Muscle of leg (tissue), 11 donors: ENCODE results near the gene GRAMD1B. TPM values are rescaled to one million over a fixed set of nuclear protein-coding genes. Genes with fewer than 3 reads are reported as not detected.
"Not testable (repeated sequence)": the region's sequence is repeated elsewhere in the genome, so short reads cannot be mapped to it uniquely, and the experiment has no call there.

ENCODE experiments used
- DNase-seq: peaks from one replicate; pipeline ENCODE4 v3.0.0; 2013
- H3K27ac ChIP-seq: one replicate; pipeline ENCODE4 v1.5.1; 2013; ENCODE audit warnings: mild to moderate bottlenecking, low read length, control low read depth
- H3K27me3 ChIP-seq: one replicate; pipeline ENCODE4 v1.6.1; 2013; ENCODE audit warnings: low read length; ENCODE audit not compliant: control insufficient read depth, insufficient read depth
- H3K36me3 ChIP-seq: one replicate; pipeline ENCODE4 v1.6.1; 2013; ENCODE audit warnings: low read length; ENCODE audit not compliant: control insufficient read depth, insufficient read depth
- H3K4me1 ChIP-seq: one replicate; pipeline ENCODE4 v1.6.1; 2013; ENCODE audit warnings: low read length; ENCODE audit not compliant: control insufficient read depth, insufficient read depth
- H3K4me3 ChIP-seq: one replicate; pipeline ENCODE4 v1.5.1; 2013; ENCODE audit warnings: low read length, control low read depth
- H3K9me3 ChIP-seq: replicated peaks from 2 replicates; pipeline ENCODE4 v1.6.1; 2013; ENCODE audit warnings: low read depth, low read length; ENCODE audit not compliant: control insufficient read depth
- WGBS: methylation state at CpG from one replicate; pipeline ENCODE4 v1.1.5; 2013; ENCODE audit warnings: missing lambda C conversion rate; ENCODE audit not compliant: insufficient coverage; 5-methylcytosine and 5-hydroxymethylcytosine counted together
- polyA plus RNA-seq, 8 donors: library from polyadenylated mRNA; unstranded; fragments of 120-200 nt; gene quantifications; one replicate each; pipeline versions ENCODE4 v1.2.1 to v1.2.3, GENCODE V29; 2013; ENCODE audit warnings: inconsistent platforms in 1 of 8, low replicate concordance in 1 of 8; ENCODE audit not compliant: insufficient read length in 8 of 8, insufficient read depth in 1 of 8
- total RNA-seq: library from RNA; stranded (reverse); fragments of 120-200 nt; gene quantifications from one replicate; pipeline ENCODE4 v1.2.4, GENCODE V29; 2013

GRAMD1B gene
- total and polyA plus RNA-seq, 9 donors: 6.9 to 10.9 (median 8.7) TPM

GRCh38 chr11:123458501-123458900 is 28.4 kb downstream of the GRAMD1B start:
- Histone ChIP-seq H3K9me3 (no peaks in the 10 kb centered on the region), H3K4me3 (no peak overlapping the region), H3K27ac (no peak overlapping the region), H3K27me3 (no peaks in the 10 kb centered on the region), H3K4me1 (peaks cover 15% of the 10 kb centered on the region), H3K36me3 (no peaks in the 10 kb centered on the region)
- DNase-seq: no peak
- no CpG with 5 or more reads among the region's 2 CpGs for WGBS

GRCh38 chr11:123460012-123460700 is 30.1 kb downstream of the GRAMD1B start:
- no peaks in the 10 kb centered on the region for H3K36me3 ChIP-seq
- H3K4me3 ChIP-seq: no peak overlapping the region
- no peak for DNase-seq
- H3K27me3 ChIP-seq: no peaks in the 10 kb centered on the region
- WGBS: 14% methylated on average over 1 of the region's 7 CpGs
- peaks cover 12% of the 10 kb centered on the region for H3K4me1 ChIP-seq
- H3K27ac ChIP-seq: no peak overlapping the region
- H3K9me3 ChIP-seq: no peaks in the 10 kb centered on the region

GRCh38 chr11:123461164-123461563 is 31.1 kb downstream of the GRAMD1B start:
- 24% methylated on average over 3 of the region's 4 CpGs for WGBS
- peaks cover 12% of the 10 kb centered on the region for H3K4me1 ChIP-seq
- no peaks in the 10 kb centered on the region for H3K9me3 ChIP-seq
- no peak overlapping the region for H3K27ac ChIP-seq
- H3K4me3 ChIP-seq: no peak overlapping the region
- no peaks in the 10 kb centered on the region for H3K27me3 ChIP-seq
- DNase-seq: peak; percentile 58
- no peaks in the 10 kb centered on the region for H3K36me3 ChIP-seq

GRCh38 chr11:123465667-123466066 is 35.6 kb downstream of the GRAMD1B start:
- WGBS: 90% methylated on average over 5 of the region's 8 CpGs
- not testable (repeated sequence) for H3K4me3 ChIP-seq, H3K27ac ChIP-seq, H3K9me3 ChIP-seq, H3K36me3 ChIP-seq, H3K27me3 ChIP-seq, H3K4me1 ChIP-seq
- peak; percentile 60 for DNase-seq

DNA sequence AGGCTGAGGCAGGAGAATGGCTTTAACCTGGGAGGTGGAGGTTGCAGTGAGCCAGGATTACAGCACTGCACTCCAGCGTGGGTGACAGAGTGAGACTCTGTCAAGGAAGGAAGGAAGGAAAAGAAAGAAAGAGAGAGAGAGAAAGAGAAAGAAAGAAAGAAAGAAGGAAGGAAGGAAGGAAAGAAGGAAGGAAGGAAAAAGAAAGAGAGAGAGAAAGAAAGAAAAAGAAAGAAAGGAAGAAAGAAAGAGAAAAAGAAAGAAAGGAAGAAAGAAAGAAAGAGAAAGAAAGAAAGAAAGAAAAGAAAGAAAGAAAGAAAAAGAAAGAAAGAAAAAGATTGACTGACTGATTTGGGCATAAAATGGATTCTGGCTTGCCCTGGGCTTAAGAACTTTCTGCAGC is 36.1 kb downstream of the GRAMD1B start:
- H3K9me3 ChIP-seq, DNase-seq, H3K27ac ChIP-seq, H3K4me1 ChIP-seq, H3K4me3 ChIP-seq, H3K27me3 ChIP-seq, H3K36me3 ChIP-seq: not testable (repeated sequence)
- 100% methylated on average over 1 of the region's 1 CpG for WGBS

DNA sequence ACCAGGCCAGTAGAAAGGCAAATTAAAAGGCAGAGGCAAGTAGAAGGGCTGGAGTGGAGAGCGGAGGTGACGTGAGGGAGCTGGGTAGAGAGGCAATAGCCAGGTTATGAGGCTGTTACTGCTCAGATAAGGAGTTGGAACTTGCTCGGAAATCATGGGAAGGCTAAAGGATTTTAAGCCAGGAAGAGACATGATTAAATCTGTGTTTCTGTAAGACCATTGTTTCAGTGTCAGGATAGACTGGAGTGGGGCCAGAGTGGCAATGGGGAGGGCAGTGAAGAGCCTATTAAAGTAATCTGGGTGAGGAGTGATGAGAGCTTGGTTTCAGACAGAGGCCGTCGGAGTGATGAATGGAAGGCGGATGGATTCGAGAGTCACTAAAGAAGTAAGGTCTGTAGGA is 39.0 kb downstream of the GRAMD1B start:
- H3K4me3 ChIP-seq: no peak overlapping the region

GRCh38 chr11:123469586-123469985 is 39.5 kb downstream of the GRAMD1B start:
- Histone ChIP-seq H3K9me3 (no peaks in the 10 kb centered on the region), H3K27me3 (no peaks in the 10 kb centered on the region), H3K4me1 (peaks cover 3% of the 10 kb centered on the region), H3K4me3 (no peak overlapping the region), H3K36me3 (no peaks in the 10 kb centered on the region), H3K27ac (no peak overlapping the region)
- no CpG with 5 or more reads among the region's 1 CpG for WGBS
- DNase-seq: no peak

More for the DNA sequence above, 39.0 kb downstream of the GRAMD1B start:
- DNase-seq: no peak
- Histone ChIP-seq H3K27ac (no peak overlapping the region), H3K9me3 (no peaks in the 10 kb centered on the region), H3K4me1 (no peaks in the 10 kb centered on the region), H3K36me3 (no peaks in the 10 kb centered on the region), H3K27me3 (no peaks in the 10 kb centered on the region)
- 68% methylated on average over 7 of the region's 7 CpGs for WGBS

- no peak for DNase-seq
- H3K4me1 ChIP-seq: peaks cover 13% of the 10 kb centered on the region
- no peaks in the 10 kb centered on the region for H3K27me3 ChIP-seq
- no peak overlapping the region for H3K4me3 ChIP-seq
- H3K36me3 ChIP-seq: no peaks in the 10 kb centered on the region
- 80% methylated on average over 1 of the region's 4 CpGs for WGBS
- no peaks in the 10 kb centered on the region for H3K9me3 ChIP-seq
- H3K27ac ChIP-seq: no peak overlapping the region
These were observed 40.8 kb downstream of the GRAMD1B start for GRCh38 chr11:123470842-123471241.

GRCh38 chr11:123472236-123472935 is 42.3 kb downstream of the GRAMD1B start:
- Histone ChIP-seq H3K4me3 (no peak overlapping the region), H3K27me3 (no peaks in the 10 kb centered on the region), H3K27ac (no peak overlapping the region), H3K4me1 (peaks cover 13% of the 10 kb centered on the region), H3K36me3 (no peaks in the 10 kb centered on the region), H3K9me3 (no peaks in the 10 kb centered on the region)
- DNase-seq: no peak
- whole genome bisulfite sequencing: 100% methylated on average over 1 of the region's 8 CpGs

GRCh38 chr11:123473941-123474677 is 44.0 kb downstream of the GRAMD1B start:
- DNase-seq: peak; percentile 11
- no peaks in the 10 kb centered on the region for H3K36me3 ChIP-seq
- WGBS: no CpG with 5 or more reads among the region's 3 CpGs
- H3K27ac ChIP-seq: no peak overlapping the region
- H3K27me3 ChIP-seq: no peaks in the 10 kb centered on the region
- H3K4me1 ChIP-seq: peaks cover 17% of the 10 kb centered on the region
- no peak overlapping the region for H3K4me3 ChIP-seq
- H3K9me3 ChIP-seq: no peaks in the 10 kb centered on the region
